HG02943 (cell line): ENCODE data around the gene AMIGO2.
"Not testable (repeated sequence)": the region's sequence is repeated elsewhere in the genome, so short reads cannot be mapped to it uniquely, and the experiment has no call there.

ENCODE experiments used
- ATAC-seq: cut with Tn5 transposase; IDR thresholded peaks from one replicate; pipeline ENCODE4 v1.9.1; 2021; ENCODE audit warnings: mild to moderate bottlenecking, low read depth, moderate library complexity; ENCODE audit not compliant: unreplicated experiment

Gene AMIGO2

GRCh38 chr12:47075192-47076084 is 4.3 kb downstream of the AMIGO2 start:
- ATAC-seq, result no peak

DNA sequence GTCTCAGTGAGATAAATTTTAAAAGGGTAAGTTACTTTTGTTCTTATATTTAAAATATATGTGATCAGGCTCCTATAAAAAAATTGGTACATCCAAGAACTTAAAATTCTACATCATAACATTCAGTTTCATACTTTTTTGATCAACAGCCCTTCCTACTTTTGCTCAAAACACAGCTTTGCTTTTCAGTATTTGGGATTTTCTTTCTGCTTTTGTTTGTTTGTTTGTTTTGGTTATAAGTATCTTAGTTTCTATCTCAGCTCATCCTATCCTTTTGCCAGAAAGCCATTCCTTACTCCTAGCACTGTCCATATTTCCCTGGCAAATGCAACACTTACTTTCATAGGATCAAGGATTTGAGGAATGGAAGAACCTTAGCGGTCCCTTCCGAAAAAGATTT is 5.0 kb downstream of the AMIGO2 start:
- ATAC-seq, result no peak

GRCh38 chr12:47073951-47074350 is 5.8 kb downstream of the AMIGO2 start:
- ATAC-seq, result no peak

DNA sequence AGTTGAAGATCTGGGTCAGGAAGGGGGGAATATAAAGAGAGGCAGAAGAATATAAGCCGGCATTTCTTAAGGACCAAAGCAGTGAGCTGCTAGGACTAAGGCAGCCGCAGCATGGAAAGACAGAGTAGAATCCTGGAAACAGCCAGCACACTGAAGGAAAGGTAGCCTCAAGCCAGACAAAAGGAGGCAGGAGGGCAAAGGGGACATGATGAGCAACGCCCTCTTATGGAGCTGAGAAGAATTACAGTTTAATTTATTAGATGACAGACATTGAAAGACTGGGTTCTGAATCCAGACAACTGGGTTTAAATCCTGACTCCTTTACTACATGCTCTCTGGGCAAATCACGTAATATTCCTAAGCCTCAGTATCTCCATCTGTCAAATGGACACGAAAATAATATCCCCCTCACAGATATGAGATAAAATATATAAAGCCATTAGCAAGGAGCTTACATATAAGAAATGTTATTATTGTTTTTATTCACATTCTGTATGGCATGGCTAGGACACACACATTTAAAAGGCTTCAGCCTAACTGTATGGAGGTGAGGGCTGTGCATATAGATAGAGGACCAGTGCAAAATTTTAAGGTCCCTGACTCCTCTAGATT is 8.4 kb downstream of the AMIGO2 start:
- no peak for ATAC-seq

DNA sequence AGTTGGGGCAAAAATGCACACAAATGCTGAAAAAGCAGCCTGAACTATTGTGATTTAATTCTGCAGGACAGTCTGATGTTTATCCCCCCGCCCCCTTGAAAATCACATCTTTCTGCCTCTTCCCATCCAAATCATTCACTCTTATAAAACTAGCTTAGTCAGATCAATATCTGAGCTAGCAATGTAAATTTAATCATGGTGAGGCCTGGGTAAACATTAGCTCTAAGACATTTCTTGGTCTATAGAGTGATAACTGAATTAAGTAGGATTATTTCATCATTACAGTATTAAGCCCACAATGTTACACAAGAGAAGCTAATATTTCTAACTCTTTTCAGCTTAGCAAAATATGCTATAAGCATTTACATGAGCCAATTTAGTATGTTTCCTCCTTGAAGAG is 9.4 kb downstream of the AMIGO2 start:
- ATAC-seq, result no peak

DNA sequence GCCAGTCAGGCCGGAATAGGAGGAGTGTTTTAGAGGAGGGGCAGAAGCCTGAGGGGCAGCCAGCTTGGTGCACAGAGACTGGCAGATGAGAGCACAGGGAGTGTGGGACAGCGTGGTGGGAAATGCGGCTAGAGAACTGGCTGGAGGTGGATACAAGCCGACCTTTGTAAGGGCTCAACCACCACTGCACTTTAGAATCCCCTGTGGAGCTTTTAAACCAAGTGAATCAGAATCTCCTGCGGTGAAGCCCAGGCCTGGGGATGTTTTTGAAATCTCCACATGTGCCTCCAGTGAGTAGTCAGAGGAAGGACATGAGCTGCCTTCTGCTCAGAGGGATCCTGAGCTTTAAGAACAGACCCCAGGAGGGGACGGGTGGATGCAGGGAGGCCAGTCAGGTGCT is 11.2 kb downstream of the AMIGO2 start:
- no peak for ATAC-seq

DNA sequence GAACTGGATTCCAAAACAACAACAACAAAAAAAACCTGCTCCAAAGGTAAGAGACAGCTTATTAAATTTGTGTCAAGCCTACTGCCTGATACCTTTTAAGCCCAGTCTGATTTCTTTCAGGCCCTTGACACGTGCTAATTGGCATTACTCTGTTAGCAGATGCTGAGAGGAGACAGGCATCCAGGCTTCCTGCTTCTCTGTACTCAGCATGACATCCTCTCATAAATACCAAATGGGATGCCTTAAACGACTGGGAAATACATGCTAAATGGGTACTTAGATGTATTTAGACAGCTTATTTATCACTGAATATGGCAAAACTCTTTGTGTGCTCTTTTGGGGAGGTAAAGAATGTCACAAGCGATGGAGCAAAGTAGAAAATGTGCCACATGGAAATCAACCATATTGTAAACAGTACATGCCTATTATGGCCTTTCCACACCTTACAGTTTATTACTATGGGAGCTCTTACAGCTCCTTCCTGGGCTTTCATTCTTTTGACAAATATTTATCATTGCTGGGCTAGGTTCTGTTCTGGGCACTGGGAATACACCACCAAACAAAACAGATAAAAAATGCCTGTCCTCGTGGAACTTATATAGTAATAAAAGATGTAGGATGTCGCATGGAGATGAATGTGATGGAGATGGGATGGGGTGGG is 11.9 kb downstream of the AMIGO2 start:
- ATAC-seq, result no peak

DNA sequence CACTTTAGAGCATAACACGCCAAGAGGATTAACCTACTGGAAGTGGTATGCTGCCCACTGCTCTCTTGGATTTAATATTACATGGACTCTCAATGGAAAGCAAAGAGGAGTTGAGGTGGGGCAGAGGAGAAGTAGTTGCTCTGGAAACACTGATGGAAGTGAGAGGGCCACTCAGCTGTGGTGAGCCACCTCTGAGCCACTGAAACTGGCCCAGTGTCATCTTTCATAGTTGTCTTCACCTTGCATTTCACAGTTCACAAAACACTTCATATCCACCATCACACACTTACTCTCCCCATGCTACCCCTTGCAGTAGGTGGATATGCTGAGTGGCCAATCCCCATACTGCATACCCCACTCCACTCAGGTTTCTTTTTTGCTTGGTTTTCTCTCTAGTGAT is 12.6 kb downstream of the AMIGO2 start:
- ATAC-seq, result no peak

- no peak for ATAC-seq
Measured at GRCh38 chr12:47066278-47067025, 13.3 kb downstream of the AMIGO2 start.

DNA sequence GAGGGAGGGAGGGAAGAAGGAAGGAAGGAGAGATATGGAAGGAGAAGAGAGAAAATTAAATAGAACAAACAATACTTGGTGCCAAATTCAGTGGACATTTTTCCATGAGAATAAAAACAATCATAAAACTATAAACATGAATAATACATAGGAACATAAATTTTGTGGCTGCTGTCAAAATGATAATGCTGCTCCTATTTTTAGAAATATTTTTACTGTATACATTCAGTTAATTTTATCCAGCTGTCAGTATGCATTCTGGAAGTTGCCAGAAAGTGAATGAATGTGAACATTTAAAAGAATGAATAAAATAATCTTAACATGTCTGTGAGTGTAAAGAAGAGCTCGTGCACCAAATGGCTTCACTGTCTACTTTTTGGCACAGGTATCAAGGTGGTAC is 14.2 kb downstream of the AMIGO2 start:
- ATAC-seq, result no peak

GRCh38 chr12:47058640-47059039 is 21.1 kb downstream of the AMIGO2 start:
- ATAC-seq, result not testable (repeated sequence)

DNA sequence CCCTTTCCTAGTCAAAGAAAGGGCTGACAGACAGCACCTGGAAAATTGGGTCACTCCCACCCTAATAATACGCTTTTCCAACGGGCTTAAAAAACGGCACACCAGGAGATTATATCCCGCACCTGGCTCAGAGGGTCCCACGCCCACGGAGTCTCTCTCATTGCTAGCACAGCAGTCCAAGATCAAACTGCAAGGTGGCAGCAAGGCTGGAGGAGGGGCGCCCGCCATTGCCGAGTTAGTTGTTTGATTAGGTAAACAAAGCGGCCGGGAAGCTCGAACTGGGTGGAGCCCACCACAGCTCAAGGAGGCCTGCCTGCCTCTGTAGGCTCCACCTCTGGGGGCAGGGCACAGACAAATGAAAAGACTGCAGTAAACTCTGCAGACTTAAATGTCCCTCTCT is 22.8 kb downstream of the AMIGO2 start:
- ATAC-seq, result not testable (repeated sequence)

- ATAC-seq, result not testable (repeated sequence)
Measured at GRCh38 chr12:47055856-47056255, 23.9 kb downstream of the AMIGO2 start.

- no peak for ATAC-seq
Measured at GRCh38 chr12:47054659-47055058, 25.1 kb downstream of the AMIGO2 start.

DNA sequence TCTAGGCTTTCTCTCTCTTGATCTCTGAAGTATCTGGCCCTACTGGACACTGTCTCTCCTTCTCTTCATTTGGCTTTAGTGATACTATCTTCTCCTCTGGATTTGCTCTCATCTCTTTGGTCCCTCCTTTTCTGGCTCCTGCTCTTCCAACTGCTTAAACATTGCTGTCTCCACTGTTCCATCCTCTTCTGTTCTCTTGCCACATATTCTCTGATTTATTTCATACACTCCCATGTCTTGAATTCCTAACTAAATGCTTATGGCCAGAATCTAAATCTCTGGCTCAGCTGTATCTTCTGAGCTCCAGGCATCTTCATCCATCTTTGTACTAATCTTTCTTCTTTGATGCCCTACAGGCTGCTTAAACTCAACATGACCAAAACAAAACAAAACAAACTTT is 25.8 kb downstream of the AMIGO2 start:
- no peak for ATAC-seq

DNA sequence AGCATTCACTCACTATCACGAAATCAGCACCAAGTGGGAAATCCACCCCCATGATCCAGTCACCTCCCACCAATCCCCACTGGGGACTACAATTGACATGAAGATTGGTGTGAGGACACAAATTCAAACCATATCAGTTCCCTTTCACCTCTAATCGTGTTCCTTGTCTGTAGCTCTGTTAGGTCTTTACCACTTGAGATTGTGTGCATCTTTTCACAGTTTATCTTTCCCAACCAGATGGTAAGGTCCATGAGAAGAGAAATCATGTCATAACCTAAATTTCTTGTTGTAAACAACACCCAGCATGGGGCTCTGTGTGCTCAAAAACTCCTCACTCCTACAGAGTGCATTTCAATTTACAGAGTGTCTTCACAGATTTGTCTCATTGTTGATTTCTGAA is 27.5 kb downstream of the AMIGO2 start:
- no peak for ATAC-seq

- not testable (repeated sequence) for ATAC-seq
Measured at GRCh38 chr12:47051291-47051690, 28.5 kb downstream of the AMIGO2 start.

- no peak for ATAC-seq
Measured at GRCh38 chr12:47048541-47048940, 31.2 kb downstream of the AMIGO2 start.

DNA sequence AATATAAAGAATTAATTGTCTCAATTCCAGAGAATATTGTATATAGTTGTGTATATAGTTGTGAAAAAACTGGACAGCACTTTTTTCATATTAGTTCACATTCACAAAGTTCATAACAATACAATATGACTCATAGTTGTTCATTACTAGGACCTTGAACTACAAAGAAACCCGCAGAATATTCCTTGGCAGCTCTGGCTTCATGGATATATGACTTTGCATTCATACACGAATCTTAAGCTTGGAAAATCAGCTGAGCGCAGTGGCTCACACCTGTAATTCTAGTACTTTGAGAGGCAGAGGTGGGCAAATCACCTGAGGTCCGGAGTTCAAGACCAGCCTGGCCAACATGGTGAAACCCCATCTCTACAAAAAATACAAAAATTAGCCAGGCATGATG is 38.4 kb downstream of the AMIGO2 start:
- no peak for ATAC-seq

DNA sequence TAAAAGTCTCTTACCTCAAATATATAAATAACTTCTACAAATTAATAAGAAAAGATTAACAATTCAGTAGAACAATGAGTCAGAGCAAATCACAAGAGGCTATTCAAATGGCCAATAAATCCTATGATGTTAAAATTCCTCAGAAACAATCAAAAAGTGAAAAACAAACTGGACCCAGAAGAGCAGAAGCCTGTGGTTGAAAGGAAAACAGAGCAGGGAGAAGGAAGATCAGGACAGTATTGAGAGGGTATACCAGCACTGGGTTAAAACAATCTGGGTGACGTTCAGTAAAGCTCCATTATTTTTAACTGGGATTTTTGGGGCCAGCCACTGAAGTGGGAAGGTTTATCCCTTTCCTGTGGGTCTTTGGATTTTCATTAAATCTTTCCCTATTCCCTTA is 40.0 kb downstream of the AMIGO2 start:
- ATAC-seq, result no peak

DNA sequence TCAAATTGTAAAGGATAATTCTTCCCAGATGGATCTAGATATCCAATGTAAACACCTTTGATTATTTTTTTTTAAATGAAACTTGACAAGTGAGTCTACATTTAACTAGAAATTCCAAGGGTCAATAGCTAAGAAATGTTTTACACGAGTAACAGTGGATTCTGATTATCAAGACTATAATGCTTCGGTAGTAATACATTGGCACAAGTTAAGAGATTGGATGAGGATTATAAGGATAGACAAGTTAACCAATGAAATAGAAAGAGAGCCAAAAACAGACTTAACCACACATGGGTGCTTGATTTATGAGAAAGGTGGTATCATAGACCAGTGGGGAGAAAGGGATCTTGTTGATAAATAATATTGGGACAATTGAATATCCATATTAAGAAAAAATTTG is 40.7 kb downstream of the AMIGO2 start:
- ATAC-seq, result no peak
